DMS153 treated with DMSO at 0.1 percent for 48 hours (cell line): ENCODE results near the gene TTC21B.

Experiments
- DNase-seq: peaks from one replicate; lab custom pipeline; 2025; ENCODE audit not compliant: unreplicated experiment; lab: John Stamatoyannopoulos, UW

Gene TTC21B

GRCh38 chr2:165927353-165927752, 26.2 kb downstream of the TTC21B start:
- no peak for DNase-seq

DNA sequence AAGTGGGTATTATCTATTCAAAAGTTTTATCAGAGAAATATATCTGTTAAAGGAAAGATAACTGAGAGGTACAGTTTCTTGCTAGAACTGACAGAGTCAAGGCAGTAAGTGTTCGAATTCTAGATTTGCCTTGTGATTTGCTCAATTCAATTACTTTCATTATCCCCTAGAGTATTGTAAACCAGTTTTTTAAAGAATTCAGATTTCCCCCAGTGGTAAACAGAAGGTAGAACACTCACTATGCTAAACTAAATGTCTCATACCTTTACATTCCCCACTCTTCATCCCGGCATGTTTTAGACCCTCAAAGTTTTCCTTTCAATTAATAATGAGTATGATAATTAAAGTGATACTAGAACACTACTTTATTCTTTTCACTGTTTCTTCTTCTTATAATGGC, 28.6 kb downstream of the TTC21B start:
- no peak for DNase-seq

- DNase-seq = no peak
Measured at GRCh38 chr2:165920748-165921147, 32.8 kb downstream of the TTC21B start.

GRCh38 chr2:165913636-165914035, 39.9 kb downstream of the TTC21B start:
- no peak for DNase-seq

- DNase-seq = no peak
Measured at GRCh38 chr2:165911981-165912380, 41.6 kb downstream of the TTC21B start.

- DNase-seq = no peak
Measured at GRCh38 chr2:165911231-165911630, 42.3 kb downstream of the TTC21B start.

DNA sequence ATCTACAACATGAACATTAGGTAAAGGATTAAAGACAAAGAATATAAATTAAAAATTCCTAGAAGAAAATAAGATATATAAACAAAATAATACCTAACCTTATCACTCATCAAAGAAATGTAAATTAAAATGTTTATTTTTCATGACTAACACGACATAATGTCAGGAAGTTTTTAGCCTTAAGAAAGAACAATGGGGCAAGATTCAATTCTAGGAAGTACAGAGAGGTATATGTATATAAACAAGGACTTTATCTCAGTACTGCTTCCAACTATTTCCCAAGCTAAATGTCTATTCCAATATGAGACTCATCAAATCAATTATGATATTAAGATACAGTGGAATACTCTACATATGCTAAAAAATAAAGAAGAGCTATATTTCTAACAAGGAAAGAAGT, 44.1 kb downstream of the TTC21B start:
- DNase-seq = no peak

GRCh38 chr2:165905854-165906253, 47.7 kb downstream of the TTC21B start:
- no peak for DNase-seq

DNA sequence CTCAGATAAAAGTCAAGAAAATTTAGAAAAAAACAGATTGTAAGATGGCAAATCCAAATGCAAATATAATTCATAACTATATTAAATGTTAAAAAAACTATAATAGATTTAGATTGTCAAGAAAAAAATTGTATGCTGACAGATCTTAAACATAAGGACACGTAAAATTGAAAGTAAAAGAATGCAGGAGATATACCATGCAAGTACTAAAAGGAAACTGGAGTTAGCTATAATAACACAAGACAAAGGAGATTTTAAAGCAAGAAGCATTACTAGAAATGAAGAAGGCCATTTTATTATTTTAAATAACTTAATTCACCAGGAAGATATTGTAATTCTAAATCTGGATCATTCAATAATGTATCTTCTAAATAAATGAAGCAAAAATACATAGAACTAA, 48.3 kb downstream of the TTC21B start:
- no peak for DNase-seq

DNA sequence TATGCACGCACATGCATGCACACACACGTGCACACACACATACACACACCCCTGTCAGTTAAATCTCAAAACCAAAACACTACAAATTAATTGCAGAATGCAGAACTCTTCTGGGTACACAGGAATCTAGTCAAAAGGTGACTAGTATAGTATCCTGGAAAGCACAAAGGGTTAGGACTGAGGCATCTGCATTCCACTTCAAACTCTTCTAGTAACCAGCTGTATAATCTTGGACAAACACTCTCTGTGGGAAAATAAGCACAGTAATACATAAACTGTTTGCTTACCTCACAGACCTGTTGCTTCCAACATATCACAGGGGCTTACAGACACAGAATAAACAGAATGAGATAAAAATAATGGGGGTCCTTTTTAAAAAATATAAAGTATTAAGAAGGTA, 49.1 kb downstream of the TTC21B start:
- DNase-seq = no peak

GRCh38 chr2:165903406-165903805, 50.2 kb downstream of the TTC21B start:
- DNase-seq = no peak

DNA sequence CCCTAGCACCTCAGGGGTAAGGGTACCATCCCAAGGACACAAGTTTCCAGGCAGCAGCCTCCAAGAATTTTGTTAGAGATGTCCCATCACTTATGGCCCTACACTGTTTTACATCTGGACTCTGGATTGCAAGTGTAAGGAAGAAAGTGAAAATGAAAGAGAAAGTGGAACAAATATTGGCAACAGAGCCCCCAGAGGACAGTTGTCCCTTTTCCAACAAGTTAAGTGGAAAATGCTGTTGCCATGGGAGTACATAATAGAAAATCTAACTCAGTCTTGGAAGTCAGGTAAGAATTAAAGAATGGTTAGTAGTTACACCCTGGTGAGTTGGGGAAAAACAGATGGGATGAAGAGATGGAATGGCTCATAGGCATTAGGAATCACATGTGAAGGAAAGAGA, 50.6 kb downstream of the TTC21B start:
- DNase-seq = no peak

GRCh38 chr2:165901620-165902298, 51.8 kb downstream of the TTC21B start:
- DNase-seq = no peak

GRCh38 chr2:165899311-165899710, 54.3 kb downstream of the TTC21B start:
- no peak for DNase-seq

- no peak for DNase-seq
Measured at GRCh38 chr2:165898381-165898780, 55.2 kb downstream of the TTC21B start.

DNA sequence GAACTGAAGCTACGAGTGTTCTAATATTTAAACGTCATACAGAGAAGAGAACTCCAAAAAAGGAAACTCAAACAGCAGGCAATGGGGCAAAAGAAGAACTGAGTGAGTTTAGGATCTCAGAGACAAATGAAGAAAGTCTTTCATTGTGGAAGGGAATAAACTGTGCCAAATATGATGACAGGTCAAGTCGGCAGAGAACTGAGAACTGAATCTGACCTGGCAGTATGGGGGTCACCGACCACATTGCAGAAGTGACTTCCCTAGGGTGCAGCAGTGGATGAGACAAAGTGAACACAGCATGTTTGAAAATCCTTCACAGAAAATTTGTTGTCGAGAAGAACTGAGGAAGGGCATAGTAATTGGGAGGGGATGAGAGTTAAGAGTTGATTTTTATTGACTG, 55.9 kb downstream of the TTC21B start:
- no peak for DNase-seq

DNA sequence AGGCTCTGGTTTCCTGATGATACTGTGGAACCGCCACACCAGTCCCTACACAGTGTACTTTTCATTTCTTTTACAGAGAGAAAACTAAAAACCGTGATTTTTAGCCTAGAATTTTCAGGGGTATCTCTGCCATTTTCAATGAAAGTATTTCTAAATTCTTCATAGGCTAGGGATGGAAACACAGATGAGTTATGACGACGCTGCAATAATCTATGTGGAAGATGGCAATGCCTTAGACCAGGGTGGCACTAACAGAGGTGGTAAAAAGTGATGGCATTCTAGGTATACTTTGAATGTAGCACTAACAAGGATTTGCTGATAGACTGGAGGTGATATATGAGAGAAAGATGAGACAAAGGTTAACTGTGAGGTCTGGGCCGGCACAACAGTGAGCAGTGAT, 56.5 kb downstream of the TTC21B start:
- no peak for DNase-seq

- DNase-seq = no peak
Measured at GRCh38 chr2:165895974-165896373, 57.6 kb downstream of the TTC21B start.

- DNase-seq = no peak
Measured at GRCh38 chr2:165893556-165893955, 60.0 kb downstream of the TTC21B start.

DNA sequence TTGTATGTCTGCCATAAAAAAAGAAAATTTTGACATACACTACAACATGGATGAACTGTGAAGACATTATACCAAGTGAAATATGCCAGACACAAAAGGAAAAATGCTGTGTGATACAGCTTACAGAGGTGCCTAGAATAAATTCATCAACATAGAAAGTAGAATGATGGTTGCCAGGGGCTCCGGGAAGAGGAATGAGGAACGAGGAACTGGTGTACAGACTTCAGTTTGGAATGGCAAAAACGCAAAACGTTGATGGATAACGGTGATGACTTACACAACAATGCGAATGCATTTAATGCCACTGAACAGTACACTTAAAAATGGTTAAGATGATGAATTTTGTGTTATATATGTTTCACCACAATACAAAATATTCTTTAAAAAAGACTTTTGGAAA, 61.0 kb downstream of the TTC21B start:
- DNase-seq = no peak

DNA sequence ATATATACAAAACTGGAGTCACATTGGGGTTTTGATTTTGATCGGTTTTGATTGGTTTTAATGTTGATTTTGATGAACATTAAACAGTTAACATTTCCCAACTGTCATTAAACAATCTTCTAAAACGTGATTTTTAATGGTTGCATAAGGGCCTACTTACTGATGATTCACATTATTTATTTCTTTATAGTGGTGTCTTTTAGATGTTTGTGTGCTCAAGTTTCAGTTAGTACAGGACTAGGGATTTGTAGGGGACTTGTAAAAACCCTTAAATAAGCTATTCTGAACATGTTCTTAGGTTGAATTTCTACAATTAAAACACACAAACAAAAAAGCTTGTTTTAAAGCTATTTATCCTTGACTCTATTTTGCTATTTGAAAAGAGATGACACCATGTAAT, 61.6 kb downstream of the TTC21B start:
- no peak for DNase-seq

DNA sequence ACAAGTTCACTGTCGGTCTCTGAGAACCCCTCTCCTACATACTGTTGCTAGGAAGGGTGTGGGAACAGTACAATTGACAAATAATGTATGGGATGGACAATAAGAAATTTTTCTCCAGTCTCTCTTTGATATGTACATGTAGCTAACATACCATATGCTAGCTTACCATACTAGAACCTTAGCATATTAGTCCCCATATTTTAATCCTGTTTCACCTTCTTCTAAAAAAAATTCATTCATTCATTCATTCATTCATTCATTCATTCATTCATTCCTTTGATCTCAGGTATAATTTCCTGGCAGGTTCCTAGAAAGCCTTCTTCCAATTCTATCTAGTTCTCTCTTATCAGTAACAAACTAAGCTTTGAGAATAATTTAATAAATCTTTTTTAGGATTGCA, 62.2 kb downstream of the TTC21B start:
- DNase-seq = no peak

GRCh38 chr2:165889798-165890197, 63.8 kb downstream of the TTC21B start:
- no peak for DNase-seq

GRCh38 chr2:165889158-165889557, 64.4 kb downstream of the TTC21B start:
- DNase-seq = no peak
